ENCODE measurements around the gene PCNA.

Gene PCNA

DNA sequence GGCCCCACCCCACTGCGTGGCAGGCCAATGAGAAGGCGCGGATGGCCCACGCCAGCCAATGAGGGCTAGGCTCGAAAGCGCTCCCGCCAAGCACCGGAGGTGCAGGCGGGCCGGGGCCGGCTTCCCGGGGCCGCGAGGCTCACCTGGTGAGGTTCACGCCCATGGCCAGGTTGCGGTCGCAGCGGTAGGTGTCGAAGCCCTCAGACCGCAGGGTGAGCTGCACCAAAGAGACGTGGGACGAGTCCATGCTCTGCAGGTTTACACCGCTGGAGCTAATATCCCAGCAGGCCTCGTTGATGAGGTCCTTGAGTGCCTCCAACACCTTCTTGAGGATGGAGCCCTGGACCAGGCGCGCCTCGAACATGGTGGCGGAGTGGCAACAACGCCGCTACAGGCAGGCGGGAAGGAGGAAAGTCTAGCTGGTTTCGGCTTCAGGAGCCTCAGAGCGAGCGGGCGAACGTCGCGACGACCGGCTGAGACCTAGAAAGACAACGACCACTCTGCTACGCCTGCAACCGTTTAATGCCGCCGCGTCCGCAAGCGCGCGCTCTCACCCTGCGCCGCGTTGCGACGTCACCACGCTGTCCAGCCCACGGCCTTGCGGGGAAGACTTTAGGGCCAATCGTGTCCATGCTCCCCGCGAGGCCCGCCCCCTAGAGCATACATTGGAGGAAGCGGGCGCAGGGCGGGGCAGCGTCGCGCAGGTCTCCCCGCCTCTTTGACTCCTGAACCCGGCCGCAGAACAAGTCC lies at the start of gene PCNA:
TSS of gene PCNA (minus strand) at position 524 of the 750 bp plus-strand sequence. CDS start at position 364, 160 bp downstream.
- peaks cover 48% of the 10 kb centered on the region for H3K4me1 ChIP-seq
- peak within 1 kb of the TSS; percentile 86 for H3K4me3 ChIP-seq
- peaks cover 38% of the 10 kb centered on the region for H3K36me3 ChIP-seq
- TF ChIP-seq Cebpa-rat (IDR thresholded peaks at IDR 0.05) = no peak
- peak within 1 kb of the TSS; percentile 97 for H3K9ac ChIP-seq
- peak within 1 kb of the TSS; percentile 95 for H3K27ac ChIP-seq
- no peaks in the 10 kb centered on the region for H3K9me3 ChIP-seq
- H4K20me1 ChIP-seq = peaks cover 50% of the 10 kb centered on the region
- H3K4me2 ChIP-seq = peak within 1 kb of the TSS; percentile 89
- no peaks in the 10 kb centered on the region for H3K27me3 ChIP-seq

DNA sequence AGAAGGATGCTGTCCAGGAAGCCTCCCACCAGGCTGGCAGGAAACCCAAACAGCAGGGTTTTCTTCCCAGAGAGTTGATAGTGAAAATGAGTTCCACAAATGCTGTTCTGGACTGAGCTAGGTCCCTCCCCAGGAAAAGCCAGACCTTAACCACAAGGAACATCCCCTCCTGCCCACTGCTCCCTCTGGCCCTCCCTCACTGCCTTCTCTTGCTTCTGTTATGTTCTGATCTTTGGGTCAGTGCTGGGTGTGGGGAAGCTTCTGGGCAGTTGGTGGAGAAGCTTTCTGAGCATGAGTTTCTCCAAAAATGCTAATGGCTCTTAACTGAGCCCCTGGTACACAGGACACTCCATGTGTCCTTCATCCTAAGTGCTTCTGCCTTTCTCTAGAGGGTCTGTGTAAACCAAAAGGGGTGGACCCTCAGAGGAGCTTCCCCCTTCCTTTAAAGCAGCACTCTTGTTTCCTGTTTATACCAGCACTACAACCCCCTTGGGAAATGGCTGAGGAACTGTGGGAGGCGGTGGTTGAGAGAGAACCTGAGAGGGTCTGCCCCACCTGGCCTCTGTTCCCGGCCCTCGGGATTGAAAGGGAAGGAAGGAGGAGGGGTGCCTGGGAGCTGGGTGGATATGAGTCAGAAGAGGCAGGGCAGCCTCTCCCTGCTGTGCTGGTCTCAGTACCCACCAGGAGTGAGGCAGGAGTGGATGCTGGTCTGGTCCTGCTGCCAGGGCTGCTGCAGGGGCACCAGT lies 49.1 kb upstream of the PCNA start:
- H3K9me3 ChIP-seq = no peaks in the 10 kb centered on the region
- peak overlapping the region; percentile 51 for H3K4me3 ChIP-seq
- H3K27ac ChIP-seq = peak overlapping the region; percentile 86
- H3K36me3 ChIP-seq = peaks cover 12% of the 10 kb centered on the region
- H3K4me2 ChIP-seq = peak overlapping the region; percentile 91
- H3K27me3 ChIP-seq = no peaks in the 10 kb centered on the region
- H4K20me1 ChIP-seq = peaks cover 5% of the 10 kb centered on the region; the same call in 1 of the 2 replicates
- H3K9ac ChIP-seq = peak overlapping the region; percentile 71
- TF ChIP-seq Cebpa-rat (IDR thresholded peaks at IDR 0.05) = no peak
- H3K4me1 ChIP-seq = peaks cover 100% of the 10 kb centered on the region

DNA sequence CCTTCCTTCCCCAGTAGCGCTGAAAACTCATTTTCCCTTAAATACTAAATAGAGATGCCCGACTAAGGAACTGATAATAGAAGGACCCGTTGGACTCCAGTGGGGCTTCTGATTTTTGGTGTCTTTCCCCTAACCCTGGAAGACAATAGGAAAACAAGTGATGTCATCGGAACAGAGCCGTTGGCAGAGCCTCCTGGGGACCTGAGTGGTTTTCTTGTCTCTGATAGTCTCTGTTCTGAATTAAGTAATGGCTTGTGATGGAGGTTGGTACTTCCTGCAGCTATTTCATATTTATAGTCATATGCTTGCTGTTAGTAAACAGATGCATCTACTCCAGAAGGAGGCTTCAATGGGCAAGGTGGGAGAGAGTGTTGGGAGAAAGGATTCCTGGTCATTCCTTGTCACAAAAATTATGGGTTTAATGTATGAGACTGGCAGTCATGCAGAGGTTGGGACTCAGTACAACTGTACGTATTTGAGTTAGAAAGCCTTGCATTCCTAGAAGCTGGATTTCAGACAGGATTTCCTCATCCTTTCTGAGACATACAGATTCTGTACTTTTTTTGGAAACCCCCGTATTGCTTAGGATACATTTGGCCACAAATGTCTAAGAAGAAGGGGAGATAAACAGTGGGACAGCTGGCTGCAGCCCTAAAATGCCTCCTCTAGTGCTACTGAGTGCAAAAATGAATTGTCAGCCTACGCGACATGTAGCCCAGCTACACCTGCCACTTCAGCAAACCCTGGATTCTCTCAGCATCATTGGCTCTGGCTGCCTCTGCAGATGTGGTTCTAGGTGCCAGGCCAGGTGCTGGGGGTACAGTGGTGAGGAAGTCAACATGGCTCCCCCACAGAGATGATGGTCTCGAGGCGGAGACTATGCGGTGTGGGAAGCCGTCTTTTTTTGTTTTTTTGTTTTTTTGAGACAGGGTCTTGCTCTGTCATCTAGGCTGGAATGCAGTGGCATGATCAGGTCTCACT lies 45.2 kb upstream of the PCNA start:
- H3K27me3 ChIP-seq = no peaks in the 10 kb centered on the region
- peaks cover 24% of the 10 kb centered on the region for H3K9me3 ChIP-seq
- TF ChIP-seq Cebpa-rat (IDR thresholded peaks at IDR 0.05) = no peak
- peaks cover 11% of the 10 kb centered on the region; the same call in 1 of the 2 replicates for H3K36me3 ChIP-seq
- no peaks in the 10 kb centered on the region for H4K20me1 ChIP-seq
- H3K27ac ChIP-seq = peak overlapping the region; percentile 86
- H3K9ac ChIP-seq = peak overlapping the region; percentile 72
- H3K4me3 ChIP-seq = peak overlapping the region; percentile 56
- peaks cover 93% of the 10 kb centered on the region for H3K4me1 ChIP-seq
- peak overlapping the region; percentile 91 for H3K4me2 ChIP-seq

DNA sequence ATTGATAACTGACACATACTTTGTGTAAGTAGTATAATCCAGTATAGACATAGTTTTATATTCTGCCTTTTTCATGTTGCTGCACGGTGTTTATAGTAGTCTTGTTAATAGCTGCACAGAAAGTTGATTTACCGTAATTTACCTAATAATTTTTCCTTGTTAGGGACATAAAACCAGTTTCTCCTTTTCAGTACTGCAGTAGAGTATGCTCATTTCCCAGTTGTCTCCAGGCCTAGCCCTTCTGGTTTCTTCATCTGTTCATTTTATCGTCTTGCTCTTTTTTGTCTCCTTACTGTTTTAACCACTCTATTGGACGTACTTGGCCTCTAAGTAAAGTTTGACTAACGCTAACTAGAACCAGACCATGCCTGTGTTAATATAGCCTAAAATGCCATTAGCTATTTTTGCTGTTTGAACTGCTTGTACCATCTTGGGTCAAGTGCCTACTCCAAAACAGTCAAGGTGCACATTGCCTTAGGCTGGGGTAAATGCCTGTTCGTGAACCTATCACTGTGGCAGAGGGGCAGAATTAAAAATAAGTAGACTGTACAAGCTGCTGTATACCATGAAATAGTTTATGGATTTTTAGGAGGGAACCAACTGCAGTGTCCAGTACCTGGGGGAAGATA lies 41.9 kb upstream of the PCNA start:
- H3K9ac ChIP-seq = no peak overlapping the region
- H3K4me2 ChIP-seq = no peak overlapping the region; the same call in 1 of the 2 replicates
- H3K27ac ChIP-seq = no peak overlapping the region
- H3K4me1 ChIP-seq = peaks cover 65% of the 10 kb centered on the region
- no peak for TF ChIP-seq Cebpa-rat (IDR thresholded peaks at IDR 0.05)
- H3K4me3 ChIP-seq = no peak overlapping the region
- no peaks in the 10 kb centered on the region for H3K27me3 ChIP-seq
- peaks cover 12% of the 10 kb centered on the region for H3K36me3 ChIP-seq
- H3K9me3 ChIP-seq = peaks cover 32% of the 10 kb centered on the region
- no peaks in the 10 kb centered on the region; the same call in 1 of the 2 replicates for H4K20me1 ChIP-seq

DNA sequence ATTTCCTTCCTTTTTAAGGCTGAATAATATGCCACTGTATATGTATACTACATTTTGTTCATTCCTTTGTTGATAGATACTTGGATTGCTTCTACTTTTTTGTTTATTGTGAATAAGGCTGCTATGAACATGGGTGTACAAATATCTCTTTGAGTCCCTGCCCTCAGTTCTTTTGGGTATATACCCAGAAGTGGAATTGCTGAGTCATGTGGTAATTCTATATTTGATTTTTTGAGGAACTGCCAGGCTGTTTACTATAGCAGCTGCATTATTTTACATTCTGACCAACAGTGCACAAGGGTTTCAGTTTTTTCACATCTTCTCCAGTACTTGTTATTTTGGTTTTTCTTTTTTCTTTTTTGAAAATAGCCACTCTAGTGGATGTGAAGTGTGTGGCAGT lies 41.1 kb upstream of the PCNA start:
- Histone ChIP-seq H3K4me2 (no peak overlapping the region), H3K27ac (peak overlapping the region; percentile 15; the same call in 1 of the 2 replicates), H3K36me3 (peaks cover 17% of the 10 kb centered on the region), H4K20me1 (no peaks in the 10 kb centered on the region; the same call in 1 of the 2 replicates), H3K4me1 (peaks cover 65% of the 10 kb centered on the region), H3K9me3 (peaks cover 35% of the 10 kb centered on the region), H3K4me3 (no peak overlapping the region), H3K9ac (no peak overlapping the region), H3K27me3 (no peaks in the 10 kb centered on the region)
- no peak for TF ChIP-seq Cebpa-rat (IDR thresholded peaks at IDR 0.05)

DNA sequence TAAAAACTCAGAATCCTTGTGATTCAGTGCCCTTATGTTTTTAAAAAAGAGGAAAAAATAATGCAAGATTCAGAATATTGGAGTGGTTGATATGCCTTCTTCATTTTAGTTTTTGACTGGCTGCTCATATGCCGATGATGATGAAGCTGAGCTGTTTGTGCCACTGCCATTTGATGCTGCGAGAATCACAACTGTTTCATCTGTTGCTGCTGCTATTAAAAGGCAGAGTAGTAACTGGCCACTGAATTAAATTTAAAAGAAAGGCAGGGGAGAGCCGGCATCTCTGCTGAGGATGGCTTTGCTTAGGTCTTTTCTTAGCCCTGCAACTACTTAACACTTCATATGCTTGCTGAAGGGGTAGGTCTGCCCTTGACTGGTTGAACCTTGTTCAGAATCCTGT lies 40.2 kb upstream of the PCNA start:
- H3K4me2 ChIP-seq = 0 out of 2 replicates have a peak overlapping the region, but pooled peaks have one; percentile 18
- TF ChIP-seq Cebpa-rat (IDR thresholded peaks at IDR 0.05) = no peak
- H3K9ac ChIP-seq = no peak overlapping the region
- H3K9me3 ChIP-seq = peaks cover 35% of the 10 kb centered on the region
- H3K36me3 ChIP-seq = peaks cover 19% of the 10 kb centered on the region
- H3K4me1 ChIP-seq = peaks cover 55% of the 10 kb centered on the region
- no peaks in the 10 kb centered on the region for H3K27me3 ChIP-seq
- peak overlapping the region; percentile 28; the same call in 1 of the 2 replicates for H3K27ac ChIP-seq
- H4K20me1 ChIP-seq = peaks cover 2% of the 10 kb centered on the region; the same call in 1 of the 2 replicates
- no peak overlapping the region for H3K4me3 ChIP-seq

DNA sequence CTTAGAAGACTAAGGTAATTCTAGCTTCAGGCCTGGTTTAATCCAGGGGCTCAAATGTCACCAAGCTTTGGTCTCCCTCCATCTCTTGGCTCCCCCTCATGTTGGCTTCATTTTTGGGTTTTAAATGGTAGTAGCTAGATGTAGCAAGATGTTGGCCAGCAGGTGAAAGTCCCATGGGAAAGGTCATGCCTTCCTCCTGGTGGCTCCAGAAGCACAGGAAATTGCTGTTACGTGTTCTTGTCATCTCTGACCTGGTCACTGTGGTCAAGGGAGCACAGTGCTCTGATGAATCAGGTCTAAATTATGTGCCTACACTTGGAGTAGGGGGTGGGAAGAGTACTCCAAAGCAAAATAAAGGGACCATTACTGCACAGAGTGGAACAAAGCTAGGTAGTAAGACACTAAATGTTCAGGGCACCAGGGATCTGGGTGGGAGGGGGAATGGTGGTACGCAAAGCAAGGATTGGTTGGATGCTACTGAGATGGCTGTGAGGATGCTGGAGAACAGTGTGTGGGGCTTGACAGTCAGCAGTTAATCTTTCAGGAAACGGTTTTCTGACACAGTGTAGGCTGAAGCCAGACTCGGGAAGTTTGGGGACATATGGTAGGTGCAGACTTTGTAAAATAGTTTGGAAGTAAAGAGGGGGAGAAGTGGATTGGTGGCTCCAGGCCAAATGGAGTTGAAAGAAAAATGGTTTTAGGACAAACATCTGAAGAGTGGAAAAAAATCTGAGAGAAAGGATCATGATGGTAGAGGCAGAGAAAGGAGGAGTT lies 37.1 kb upstream of the PCNA start:
- H3K27me3 ChIP-seq = no peaks in the 10 kb centered on the region
- H3K4me1 ChIP-seq = peaks cover 38% of the 10 kb centered on the region
- no peak overlapping the region for H3K27ac ChIP-seq
- H3K36me3 ChIP-seq = peaks cover 30% of the 10 kb centered on the region
- TF ChIP-seq Cebpa-rat (IDR thresholded peaks at IDR 0.05) = no peak
- peaks cover 30% of the 10 kb centered on the region for H3K9me3 ChIP-seq
- no peak overlapping the region for H3K4me3 ChIP-seq
- no peak overlapping the region for H3K9ac ChIP-seq
- no peak overlapping the region for H3K4me2 ChIP-seq
- H4K20me1 ChIP-seq = peaks cover 31% of the 10 kb centered on the region; the same call in 1 of the 2 replicates

DNA sequence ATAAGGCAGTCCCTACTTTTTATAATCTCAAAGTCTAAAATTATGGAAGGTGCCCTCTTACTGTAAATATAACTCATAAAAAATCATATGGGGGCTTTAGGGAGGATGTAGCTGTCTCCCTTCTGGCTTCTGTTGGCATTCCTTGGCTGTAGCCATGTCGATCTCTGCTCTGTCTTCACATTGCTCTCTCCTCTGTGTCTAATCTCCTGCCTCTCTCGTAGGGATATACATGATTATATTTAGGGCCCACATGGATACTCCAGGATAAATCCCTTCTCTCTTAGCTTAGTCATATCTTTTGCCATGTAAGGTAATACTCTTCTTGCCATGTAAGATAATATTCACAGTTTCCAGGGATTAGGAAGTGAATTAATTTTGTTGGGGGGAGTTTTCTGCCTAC lies 35.6 kb upstream of the PCNA start:
- no peak overlapping the region for H3K4me3 ChIP-seq
- H3K4me2 ChIP-seq = no peak overlapping the region
- no peaks in the 10 kb centered on the region for H3K27me3 ChIP-seq
- no peak for TF ChIP-seq Cebpa-rat (IDR thresholded peaks at IDR 0.05)
- H3K9me3 ChIP-seq = peaks cover 15% of the 10 kb centered on the region
- no peak overlapping the region for H3K9ac ChIP-seq
- peaks cover 25% of the 10 kb centered on the region for H3K36me3 ChIP-seq
- H3K4me1 ChIP-seq = peaks cover 31% of the 10 kb centered on the region
- H3K27ac ChIP-seq = no peak overlapping the region
- peaks cover 37% of the 10 kb centered on the region; the same call in 1 of the 2 replicates for H4K20me1 ChIP-seq

Measured in BLaER1 (cell line).